OCI-LY1 (cell line): Measurements from ENCODE around the gene ADARB2.

ENCODE experiments used
- CTCF ChIP-seq: fragments of 200-600 bp; sonication (generic), shearing (Covaris generic); IDR thresholded peaks from 2 replicates; pipeline ENCODE4 v1.5.1; 2017; ENCODE audit warnings: mild to moderate bottlenecking, antibody characterized with exemption, low read length, moderate library complexity, mixed read lengths
- EZH2 ChIP-seq: fragments of 200-600 bp; sonication (generic), shearing (Covaris generic); IDR thresholded peaks from 2 replicates; pipeline ENCODE4 v1.8.0; 2017; ENCODE audit warnings: borderline replicate concordance, mixed run types, mild to moderate bottlenecking, antibody characterized with exemption, low read length, moderate library complexity, mixed read lengths

- TF ChIP-seq CTCF (no peak), EZH2 (no peak)
Observed at GRCh38 chr10:1130226-1130625, 607.1 kb downstream of the ADARB2 start.
